ENCODE data around the gene FFAR1. TPM values are rescaled to one million over a fixed set of nuclear protein-coding genes. Genes with fewer than 3 reads are reported as not detected.

Gene FFAR1
- total and polyA plus RNA-seq, 2 experiments from 2014 or later: not detected

DNA sequence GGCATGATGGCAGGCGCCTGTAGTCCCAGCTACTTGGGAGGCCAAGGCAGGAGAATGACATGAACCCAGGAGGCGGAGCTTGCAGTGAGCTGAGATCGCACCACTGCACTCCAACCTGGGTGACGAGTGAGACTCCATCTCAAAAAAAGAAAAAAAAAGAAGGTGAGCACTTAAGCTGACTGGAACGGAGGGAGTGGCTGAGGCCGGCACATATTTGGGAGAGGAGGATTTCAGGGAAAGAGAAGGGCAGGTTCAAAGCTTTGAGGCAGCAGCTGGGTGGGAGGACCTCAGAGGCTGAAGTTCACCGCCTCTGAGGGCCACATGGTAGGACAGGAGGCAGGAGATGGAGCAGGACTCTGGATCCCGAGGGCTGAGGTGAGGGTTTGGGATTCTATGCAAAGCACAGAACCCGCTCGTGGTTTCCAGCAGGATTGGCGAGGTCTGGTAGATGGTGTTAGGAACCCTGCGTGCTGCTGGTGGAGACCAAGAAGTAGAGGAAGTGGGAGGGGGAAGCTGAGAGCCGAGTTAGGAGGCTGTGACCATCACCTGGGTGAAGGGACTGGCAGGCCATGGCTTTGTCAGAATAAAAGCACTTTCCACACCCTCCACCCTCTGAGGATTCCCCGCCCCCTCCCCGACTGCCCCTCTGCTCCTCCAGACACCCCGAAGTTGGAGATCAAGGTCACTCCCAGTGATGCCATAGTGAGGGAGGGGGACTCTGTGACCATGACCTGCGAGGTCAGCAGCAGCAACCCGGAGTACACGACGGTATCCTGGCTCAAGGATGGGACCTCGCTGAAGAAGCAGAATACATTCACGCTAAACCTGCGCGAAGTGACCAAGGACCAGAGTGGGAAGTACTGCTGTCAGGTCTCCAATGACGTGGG is 10.4 kb upstream of the FFAR1 start:
- DNase-seq (ENCODE audit: low spot score): no peak
- no peak overlapping the region for H3K27ac ChIP-seq
- no peaks in the 10 kb centered on the region for H3K79me2 ChIP-seq
- TF ChIP-seq EZH2phosphoT487 (IDR thresholded peaks at IDR 0.05; ENCODE audit: low read depth, severe bottlenecking, unreplicated experiment): no peak
- no peak for TF ChIP-seq EZH2 (IDR thresholded peaks at IDR 0.05; ENCODE audit: borderline replicate concordance)
- TF ChIP-seq, protein P1, sequence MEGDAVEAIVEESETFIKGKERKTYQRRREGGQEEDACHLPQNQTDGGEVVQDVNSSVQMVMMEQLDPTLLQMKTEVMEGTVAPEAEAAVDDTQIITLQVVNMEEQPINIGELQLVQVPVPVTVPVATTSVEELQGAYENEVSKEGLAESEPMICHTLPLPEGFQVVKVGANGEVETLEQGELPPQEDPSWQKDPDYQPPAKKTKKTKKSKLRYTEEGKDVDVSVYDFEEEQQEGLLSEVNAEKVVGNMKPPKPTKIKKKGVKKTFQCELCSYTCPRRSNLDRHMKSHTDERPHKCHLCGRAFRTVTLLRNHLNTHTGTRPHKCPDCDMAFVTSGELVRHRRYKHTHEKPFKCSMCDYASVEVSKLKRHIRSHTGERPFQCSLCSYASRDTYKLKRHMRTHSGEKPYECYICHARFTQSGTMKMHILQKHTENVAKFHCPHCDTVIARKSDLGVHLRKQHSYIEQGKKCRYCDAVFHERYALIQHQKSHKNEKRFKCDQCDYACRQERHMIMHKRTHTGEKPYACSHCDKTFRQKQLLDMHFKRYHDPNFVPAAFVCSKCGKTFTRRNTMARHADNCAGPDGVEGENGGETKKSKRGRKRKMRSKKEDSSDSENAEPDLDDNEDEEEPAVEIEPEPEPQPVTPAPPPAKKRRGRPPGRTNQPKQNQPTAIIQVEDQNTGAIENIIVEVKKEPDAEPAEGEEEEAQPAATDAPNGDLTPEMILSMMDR (IDR thresholded peaks at IDR 0.05; ENCODE audit: poor library complexity): no peak
- no peak overlapping the region for H2AFZ ChIP-seq
- 88% methylated on average over 25 of the region's 25 CpGs for WGBS (ENCODE audit: low lambda C conversion rate, missing lambda C conversion rate)
- H3K4me3 ChIP-seq: no peak overlapping the region
- H3K27me3 ChIP-seq: no peaks in the 10 kb centered on the region
- H4K20me1 ChIP-seq (ENCODE audit: insufficient read depth, poor library complexity, severe bottlenecking): no peaks in the 10 kb centered on the region
- no peaks in the 10 kb centered on the region for H3K9me3 ChIP-seq (ENCODE audit: low read depth)
- H3K4me1 ChIP-seq (ENCODE audit: insufficient read depth): no peaks in the 10 kb centered on the region
- no peaks in the 10 kb centered on the region for H3K36me3 ChIP-seq (replicated peaks; ENCODE audit: insufficient read depth, low read depth)
- no peaks in the 10 kb centered on the region for H3K9me2 ChIP-seq (replicated peaks; ENCODE audit: insufficient read depth)
- H3K4me2 ChIP-seq: no peak overlapping the region

DNA sequence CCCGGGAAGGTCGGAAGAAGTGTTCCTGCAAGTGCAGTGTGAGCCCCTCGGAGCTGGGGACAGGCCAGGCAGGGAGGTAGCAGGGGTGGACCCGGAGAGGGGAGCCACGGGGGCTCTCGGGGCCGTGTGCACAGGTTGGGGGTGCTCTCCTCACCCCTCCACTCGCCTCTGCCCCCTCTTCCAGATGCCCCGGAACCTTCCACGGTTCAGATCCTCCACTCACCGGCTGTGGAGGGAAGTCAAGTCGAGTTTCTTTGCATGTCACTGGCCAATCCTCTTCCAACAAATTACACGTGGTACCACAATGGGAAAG is 9.8 kb upstream of the FFAR1 start:
- Histone ChIP-seq H3K9me2 (replicated peaks; ENCODE audit: insufficient read depth) (no peaks in the 10 kb centered on the region), H3K36me3 (replicated peaks; ENCODE audit: insufficient read depth, low read depth) (no peaks in the 10 kb centered on the region), H3K9me3 (ENCODE audit: low read depth) (no peaks in the 10 kb centered on the region), H2AFZ (no peak overlapping the region), H3K4me2 (no peak overlapping the region), H3K4me3 (no peak overlapping the region), H3K27ac (no peak overlapping the region), H3K79me2 (no peaks in the 10 kb centered on the region), H3K27me3 (no peaks in the 10 kb centered on the region), H3K4me1 (ENCODE audit: insufficient read depth) (no peaks in the 10 kb centered on the region), H4K20me1 (ENCODE audit: insufficient read depth, poor library complexity, severe bottlenecking) (no peaks in the 10 kb centered on the region)
- WGBS (ENCODE audit: low lambda C conversion rate, missing lambda C conversion rate): 90% methylated on average over 13 of the region's 13 CpGs
- no peak for DNase-seq (ENCODE audit: low spot score)
- TF ChIP-seq EZH2phosphoT487 (IDR thresholded peaks at IDR 0.05; ENCODE audit: low read depth, severe bottlenecking, unreplicated experiment) (no peak), EZH2 (IDR thresholded peaks at IDR 0.05; ENCODE audit: borderline replicate concordance) (no peak)
- TF ChIP-seq, protein P1 (IDR thresholded peaks at IDR 0.05; ENCODE audit: poor library complexity): no peak

DNA sequence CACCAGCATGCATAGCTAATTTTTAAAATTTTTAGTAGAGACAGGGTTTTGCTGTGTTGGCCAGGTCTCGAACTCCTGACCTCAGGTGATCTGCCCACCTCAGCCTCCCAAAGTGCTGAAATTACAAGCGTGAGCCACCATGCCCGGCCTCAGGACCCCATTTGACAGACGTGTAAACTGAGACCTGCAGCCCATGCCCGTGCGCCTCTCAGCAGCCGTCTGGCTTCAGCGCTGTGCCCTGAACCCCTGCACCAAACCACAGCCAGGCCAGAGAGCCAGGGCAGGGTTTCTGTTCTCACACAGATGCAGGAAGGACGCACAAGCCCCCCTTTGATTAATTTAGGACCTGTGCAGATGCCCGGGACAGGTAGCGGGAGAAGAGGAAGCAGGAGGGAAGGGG is 7.3 kb upstream of the FFAR1 start:
- H3K9me2 ChIP-seq (replicated peaks; ENCODE audit: insufficient read depth): no peaks in the 10 kb centered on the region
- no peaks in the 10 kb centered on the region for H3K9me3 ChIP-seq (ENCODE audit: low read depth)
- no peaks in the 10 kb centered on the region for H3K36me3 ChIP-seq (replicated peaks; ENCODE audit: insufficient read depth, low read depth)
- no peaks in the 10 kb centered on the region for H3K79me2 ChIP-seq
- H4K20me1 ChIP-seq (ENCODE audit: insufficient read depth, poor library complexity, severe bottlenecking): no peaks in the 10 kb centered on the region
- no peak for DNase-seq (ENCODE audit: low spot score)
- no peak overlapping the region for H3K4me2 ChIP-seq
- H2AFZ ChIP-seq: no peak overlapping the region
- H3K4me1 ChIP-seq (ENCODE audit: insufficient read depth): no peaks in the 10 kb centered on the region
- no peak for TF ChIP-seq EZH2 (IDR thresholded peaks at IDR 0.05; ENCODE audit: borderline replicate concordance)
- TF ChIP-seq, protein P1 (IDR thresholded peaks at IDR 0.05; ENCODE audit: poor library complexity): no peak
- no peak for TF ChIP-seq EZH2phosphoT487 (IDR thresholded peaks at IDR 0.05; ENCODE audit: low read depth, severe bottlenecking, unreplicated experiment)
- no peaks in the 10 kb centered on the region for H3K27me3 ChIP-seq
- WGBS (ENCODE audit: low lambda C conversion rate, missing lambda C conversion rate): 84% methylated on average over 11 of the region's 11 CpGs
- no peak overlapping the region for H3K4me3 ChIP-seq
- H3K27ac ChIP-seq: no peak overlapping the region

Measured in hepatocyte (in vitro differentiated cells).